CD4-positive, alpha-beta T cell treated with Interleukin-10 for 1 hour (primary cell): ENCODE measurements around the gene TMEM239.
"Not testable (repeated sequence)": the region's sequence is repeated elsewhere in the genome, so short reads cannot be mapped to it uniquely, and the experiment has no call there.

ENCODE experiments used
- DNase-seq: peaks from one replicate; pipeline ENCODE4 v3.0.0-alpha.2; 2020

TMEM239 gene

DNA sequence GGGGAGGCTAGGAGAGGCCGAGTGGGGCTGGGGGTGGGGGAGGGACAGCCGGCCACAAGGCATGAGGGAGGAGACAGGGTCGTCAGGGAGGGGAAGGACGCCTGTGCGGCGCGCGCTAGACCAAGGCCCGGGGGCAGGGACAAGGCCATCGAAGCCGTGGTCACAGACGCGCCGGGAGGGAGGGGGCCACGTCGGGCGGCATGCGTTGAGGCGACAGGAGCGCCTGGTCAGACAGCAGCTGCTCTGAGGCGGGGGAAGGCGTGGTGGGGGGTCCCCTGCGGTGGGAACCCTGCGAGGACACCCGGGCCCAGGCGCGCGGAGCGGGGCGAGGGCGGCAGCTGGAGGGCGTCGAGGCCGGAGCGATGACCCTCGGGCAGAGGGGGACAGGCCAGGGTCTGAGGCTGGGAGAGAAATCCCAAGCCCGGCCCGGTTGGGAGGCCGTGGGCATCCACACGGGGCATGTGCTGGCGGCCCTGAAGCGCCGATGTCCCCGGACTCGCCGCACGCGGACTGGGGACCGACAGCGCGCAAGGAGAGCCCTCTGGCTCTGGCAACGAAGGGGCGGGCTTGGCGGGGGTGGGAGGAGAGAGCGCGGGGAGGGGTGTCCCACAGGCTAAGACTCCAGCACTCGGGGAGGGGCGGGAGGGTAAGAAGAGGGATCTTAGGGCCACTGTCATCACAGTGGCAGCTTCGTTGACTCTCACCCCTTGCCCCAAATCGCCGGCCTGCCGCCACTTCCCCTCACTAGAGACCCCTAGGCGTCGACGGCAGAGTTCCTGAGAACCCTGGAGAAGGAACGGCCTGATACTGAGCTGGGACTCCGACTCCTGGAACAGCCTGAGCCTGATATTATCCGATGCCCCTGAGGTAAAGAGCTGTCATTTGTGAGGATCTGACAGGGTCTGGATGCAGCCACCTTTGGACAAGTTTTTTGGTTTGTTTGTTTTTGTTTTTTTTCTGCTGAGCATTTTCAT is 5.0 kb downstream of the TMEM239 start:
- no peak for DNase-seq

DNA sequence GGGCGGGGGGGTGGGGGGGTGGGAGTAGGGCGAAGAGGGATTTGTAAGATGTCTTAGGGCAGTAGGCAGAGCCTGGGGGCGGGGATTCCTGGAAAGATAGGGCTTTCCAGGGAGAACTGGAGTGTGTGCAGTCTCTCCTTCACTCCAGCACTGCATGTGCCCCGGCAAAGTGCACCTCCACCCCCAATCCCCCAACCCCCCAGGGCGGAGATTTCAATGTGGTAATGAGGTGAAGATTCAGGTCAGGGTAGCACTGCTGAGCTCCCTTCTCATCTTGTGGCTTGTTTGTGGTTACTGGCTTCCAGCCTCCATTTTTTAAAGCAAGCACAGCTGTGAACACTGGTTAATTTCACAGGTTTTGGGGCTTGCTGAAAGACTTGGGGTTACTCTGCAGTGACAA is 5.9 kb downstream of the TMEM239 start:
- DNase-seq: peak; percentile 64

DNA sequence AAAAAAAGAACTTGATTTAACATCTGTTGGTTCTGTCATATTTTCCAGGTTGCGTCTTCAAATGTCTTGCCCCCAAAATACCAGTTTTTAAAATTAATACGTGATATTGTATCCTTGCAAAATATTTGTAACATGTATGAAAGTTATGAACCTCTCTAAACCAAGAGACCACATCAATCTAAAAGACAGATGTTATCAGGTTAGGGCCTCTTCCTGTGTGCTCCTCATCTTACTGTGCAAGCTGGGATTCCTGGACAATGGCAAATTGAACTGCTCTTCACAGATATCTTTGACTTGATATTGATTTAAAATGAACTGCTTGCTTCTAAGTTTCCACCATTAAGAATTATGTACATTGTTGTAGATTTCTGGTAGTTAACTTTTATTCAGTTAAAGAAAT is 9.6 kb downstream of the TMEM239 start:
- DNase-seq: no peak

DNA sequence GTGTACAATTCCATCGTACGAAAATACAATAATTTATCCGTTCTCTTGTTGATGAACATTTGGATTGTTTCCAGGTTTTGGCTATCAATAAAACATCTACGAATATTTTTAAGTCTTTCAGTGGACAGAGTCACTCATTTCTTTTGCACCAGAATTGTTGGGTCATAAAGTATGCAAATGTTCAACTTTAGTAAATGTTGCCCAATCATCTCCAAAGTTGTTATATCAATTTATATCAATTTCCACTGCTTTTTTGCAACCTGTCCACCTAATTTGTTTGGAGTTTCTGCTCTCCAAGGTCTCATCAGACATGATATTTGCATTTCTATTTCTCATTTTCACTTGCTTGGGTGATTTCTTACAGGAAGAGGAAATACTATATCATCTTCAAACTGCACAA is 10.5 kb downstream of the TMEM239 start:
- no peak for DNase-seq

DNA sequence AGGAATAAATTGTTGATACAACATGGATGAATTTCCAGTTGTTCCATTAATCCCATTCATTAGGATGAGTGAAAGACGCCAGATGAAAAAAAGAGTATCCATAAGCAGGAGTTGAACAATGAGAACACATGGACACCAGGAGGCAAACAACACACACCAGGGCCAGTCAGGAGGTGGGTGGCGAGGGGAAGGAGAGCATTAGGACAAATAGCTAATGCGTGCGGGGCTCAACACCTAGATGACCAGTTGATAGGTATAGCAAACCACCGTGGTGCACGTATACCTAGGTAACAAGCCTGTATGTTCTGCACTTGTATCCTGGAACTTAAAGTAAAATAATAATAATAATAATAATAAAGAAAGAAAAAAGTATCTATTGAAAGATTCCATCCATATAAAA is 13.2 kb downstream of the TMEM239 start:
- DNase-seq: no peak

DNA sequence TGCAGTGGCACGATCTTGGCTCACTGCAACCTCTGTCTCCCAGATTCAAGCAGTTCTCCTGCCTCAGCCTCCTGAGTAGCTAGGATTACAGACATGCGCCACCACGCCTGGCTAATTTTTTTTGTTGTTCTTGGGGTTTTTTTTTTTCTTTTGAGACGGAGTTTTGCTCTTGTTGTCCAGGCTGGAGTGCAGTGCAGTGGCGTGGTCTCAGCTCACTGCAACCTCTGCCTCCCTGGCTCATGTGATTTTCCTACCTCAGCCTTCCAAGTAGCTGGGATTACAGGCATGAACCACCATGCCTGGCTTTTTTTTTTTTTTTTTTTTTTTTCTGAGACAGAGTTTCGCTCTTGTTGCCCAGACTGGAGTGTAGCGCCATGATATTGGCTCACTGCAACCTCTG is 15.0 kb downstream of the TMEM239 start:
- not testable (repeated sequence) for DNase-seq

DNA sequence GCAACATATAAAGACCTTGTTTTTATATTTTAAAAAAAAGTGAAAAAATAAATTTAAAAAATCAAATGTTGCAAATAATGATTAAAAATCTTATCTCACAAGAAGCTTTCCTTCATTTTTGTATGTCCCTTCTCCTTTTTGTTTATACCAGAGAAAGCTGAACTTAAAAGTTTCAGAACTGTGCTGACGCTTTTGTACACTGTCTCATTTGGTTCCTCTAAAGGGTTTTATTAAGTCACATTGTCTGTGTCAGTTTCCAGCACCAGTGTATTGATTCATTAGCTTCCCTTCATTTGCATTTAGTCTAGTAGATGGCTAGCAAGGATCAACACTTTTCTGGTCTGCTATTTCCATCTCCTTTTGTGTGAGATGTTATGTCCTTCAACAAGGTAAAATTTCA is 17.6 kb downstream of the TMEM239 start:
- DNase-seq: no peak

DNA sequence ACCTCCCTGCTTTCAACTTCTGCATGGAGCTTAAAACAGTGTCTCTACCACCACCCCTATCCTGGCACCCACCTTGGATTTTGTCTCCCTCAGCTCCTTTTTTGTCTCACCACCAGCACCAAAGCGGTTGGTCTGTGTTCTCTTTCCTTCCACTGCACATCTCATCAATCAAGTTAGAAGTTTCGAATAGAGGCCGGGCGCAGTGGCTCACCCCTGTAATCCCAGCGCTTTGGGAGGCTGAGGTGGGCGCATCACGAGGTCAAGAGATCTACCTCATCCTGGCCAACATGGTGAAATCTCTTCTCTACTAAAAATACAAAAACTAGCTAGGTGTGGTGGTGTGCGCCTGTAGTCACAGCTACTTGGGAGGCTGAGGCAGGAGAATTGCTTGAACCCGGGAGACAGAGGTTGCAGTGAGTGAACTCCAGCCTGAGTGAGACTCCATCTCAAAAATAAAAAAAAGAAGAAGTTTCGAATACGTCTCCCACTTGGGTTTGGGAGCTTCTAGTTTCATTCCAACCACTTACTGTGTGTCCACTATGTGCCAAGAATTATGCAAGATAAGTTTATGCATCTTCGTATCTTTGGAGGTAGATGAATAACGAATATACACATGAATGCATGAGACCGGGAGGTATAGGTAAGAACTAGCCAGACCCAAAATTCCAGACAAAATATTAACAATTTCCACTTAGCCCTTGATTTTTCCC is 18.4 kb downstream of the TMEM239 start:
- DNase-seq: no peak

DNA sequence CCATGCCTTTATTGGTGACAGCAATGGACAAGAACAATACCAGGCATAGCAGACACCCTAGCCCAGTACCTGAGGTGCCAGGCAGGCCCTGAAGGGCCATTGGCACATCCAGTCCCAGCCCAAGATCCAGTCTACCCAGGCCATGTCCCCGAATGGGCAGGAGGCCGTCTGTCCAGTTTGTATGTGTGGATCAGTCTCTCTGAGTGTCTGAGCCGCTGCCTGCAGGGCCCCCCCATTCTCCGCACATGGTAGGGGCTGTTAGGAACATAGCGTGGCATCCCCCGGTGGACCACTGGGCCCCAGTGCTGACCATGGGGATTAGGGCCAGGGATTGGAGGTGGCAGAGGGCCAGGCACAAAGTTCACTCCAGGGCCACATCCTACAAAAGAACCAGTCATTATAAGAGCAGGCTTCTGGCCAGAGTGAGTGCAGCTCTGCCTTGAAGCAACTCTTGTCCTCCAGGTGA is 19.2 kb downstream of the TMEM239 start:
- no peak for DNase-seq

DNA sequence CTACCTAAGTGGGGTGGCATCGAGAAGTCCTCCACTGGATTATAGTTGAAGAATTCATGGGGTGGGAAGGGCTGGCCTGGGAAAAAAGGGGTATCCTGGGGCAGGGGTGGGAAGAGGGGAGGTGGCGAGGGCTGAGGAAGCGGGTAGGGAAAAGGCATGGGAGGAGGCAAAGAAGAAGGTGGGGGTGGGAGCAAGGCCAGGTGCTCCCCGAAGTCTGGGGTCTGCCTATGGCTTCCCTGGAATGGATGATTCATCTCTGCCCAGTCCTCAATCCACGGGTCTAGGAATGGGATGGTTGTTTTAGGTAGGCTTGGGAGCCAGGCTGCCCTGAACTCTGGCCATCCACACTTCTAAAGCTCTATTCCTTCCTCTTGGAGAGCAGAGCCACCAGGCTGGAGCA is 19.9 kb downstream of the TMEM239 start:
- DNase-seq: no peak

DNA sequence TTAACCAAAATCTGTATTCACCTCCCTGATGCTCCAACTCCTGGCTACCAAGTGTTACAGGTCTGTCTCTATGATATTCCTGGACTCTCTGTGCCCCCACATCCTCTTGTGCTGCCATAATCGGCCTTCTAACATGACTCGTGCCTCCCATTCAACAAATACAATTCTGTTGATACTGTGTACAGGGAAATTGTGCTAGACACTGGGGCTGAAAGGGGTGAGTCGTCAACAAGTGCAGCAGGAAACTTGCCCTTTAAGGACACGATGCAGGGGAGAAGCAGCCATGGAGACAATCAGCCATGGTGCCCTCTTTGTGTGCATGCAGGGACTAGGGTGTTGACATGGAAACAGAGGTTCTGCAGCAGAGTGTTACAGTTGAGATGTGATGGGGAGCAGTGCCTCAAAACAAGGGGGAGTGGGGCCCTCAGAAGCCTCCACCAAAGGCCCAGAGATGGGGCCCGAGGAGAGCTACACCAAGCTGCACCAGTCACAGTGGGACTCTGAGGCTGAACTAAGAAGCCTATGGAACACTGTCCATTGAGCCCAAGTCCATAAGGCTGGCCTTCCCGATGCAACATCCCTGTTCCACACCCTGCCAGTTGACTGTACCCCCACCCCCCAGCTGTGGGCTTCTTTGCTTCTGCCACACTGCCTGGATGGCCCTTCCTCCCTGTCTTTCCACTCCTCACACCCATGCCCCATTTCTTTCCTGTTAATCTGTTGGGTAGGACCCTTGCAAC is 21.2 kb downstream of the TMEM239 start:
- no peak for DNase-seq

DNA sequence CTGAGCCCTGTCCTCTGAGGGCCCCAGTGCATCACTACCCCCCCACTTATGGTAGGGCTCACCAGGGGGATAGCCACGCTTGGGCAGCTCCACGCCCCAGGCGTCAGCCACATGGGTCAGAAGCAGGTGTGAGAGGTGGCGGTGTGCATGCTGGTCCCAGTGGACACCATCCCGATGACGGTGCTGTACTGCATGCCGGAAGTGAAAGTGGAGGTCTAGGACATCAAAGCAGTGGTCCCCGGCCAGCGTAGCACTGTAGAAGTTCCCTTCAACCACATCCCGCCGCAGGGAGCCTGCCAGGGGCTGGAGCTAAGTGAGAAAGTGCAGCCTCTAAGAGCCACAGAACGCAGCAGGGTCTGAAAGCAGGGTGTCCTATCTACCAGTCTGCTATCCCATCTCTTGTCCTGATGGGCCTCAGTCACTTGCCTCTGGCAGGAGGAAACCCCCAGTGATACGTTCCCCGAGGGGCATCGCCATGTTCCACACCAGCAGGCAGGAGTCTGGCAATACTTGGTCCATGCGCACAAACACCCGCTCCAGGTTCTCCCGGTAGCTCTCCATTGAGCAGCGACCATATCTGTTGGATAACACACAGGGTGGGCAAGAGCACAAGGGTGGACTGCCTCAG is 22.1 kb downstream of the TMEM239 start:
- no peak for DNase-seq

DNA sequence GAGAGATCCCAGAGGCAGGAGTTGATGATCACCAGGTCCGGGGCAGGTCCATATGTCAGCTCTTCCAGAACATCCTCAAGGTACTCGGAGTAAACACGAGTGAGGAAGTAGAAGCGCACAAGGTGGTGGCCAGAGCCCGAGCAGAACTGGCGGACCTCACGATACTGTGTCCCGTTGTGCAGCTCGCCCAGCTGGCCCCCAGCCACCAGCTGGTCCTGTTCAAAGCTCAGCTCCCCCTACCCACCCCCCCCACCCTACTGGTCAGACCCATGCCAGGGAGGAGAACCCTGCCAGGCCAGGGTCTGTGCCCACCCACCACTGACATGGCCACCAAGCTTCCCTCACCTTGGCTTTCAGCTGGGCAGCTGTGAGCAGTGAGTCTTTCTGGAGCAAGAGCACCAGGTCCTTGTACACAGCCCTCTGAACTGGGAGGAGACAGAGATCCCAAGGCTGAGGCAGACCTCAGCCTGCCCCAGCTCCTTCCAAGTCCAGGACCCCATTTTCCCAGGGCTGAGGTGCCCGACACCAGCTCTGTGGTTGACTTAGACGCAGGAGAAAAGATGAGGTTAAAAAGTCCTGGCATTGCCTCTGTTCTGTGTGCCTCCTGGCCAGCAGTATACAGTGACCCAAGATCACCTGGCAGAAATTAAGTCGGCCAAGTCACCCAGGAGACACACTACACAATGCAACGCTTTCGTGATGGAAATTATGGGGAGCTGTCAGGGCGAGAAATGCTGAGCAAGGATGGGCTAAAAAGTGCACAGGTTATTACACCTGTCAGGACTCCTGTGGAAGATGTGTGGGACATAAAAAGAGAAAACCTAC is 22.9 kb downstream of the TMEM239 start:
- no peak for DNase-seq

DNA sequence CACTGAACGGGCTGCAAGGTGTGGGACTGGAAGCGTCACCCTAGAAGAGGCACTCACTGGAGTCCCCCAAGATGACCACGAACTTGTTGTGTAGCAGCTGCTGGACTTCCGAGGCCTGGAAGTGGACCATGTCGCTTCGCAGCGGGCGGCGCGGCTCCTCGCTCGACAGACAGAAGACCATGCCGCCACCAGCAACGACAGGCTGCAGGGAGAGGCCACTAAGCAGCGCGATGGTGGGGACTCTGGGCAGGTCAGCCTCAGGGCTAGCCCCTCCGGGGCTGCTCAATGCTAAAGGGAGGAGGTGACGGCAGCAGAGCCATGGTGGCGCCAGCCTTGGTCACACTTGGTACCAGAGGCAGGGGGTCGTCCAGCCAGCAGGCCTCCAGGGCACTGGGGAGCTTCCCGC is 23.6 kb downstream of the TMEM239 start:
- DNase-seq: no peak

DNA sequence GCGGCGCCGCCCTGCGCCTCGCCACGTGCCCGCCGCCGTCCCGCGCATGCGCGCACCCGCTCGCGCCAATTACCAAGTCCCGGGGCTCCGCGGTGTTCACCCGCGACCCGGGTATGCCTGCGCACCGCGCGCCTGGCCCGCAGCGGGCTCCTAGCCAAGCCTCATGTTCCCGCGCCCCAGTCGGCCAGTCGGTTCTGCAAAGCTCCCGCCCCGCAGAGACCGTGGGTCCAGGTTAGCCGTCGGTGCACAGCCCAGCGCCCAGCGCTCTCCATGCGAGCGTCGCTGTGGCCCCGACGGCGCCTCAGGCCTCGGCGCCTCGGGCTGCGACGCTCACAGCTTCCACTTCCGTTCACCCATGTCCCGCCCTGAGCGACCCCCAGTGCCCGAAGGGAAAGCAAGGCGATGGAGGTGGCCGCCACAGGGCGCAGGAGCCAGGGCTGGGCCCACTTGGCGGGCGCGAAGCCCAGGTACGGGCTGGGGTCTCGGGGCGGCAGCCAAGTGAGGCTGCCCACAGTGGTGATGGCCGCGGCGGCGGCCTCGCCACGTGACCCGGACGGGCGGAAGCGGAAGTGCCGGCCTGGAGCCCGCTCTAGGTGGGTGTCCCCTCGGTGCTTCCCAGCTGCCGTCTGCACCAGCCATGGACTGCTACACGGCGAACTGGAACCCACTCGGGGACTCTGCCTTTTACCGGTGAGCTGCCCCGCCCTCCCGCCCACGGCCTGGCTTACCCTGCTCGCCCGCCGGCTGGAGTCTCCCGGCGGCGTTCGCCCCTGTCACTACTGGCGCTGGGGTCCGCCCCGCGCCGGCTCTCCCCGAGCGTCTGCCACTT is 24.2 kb downstream of the TMEM239 start, which contains the start of the genes PCED1A and VPS16:
Gene PCED1A, minus strand, starts transcription at position 518 of the 829 bp plus-strand sequence. CDS start 743 bp downstream, outside the sequence.
Gene VPS16, plus strand, starts transcription at position 608 of the 829 bp plus-strand sequence. Its CDS starts 30 bp downstream, at position 638.
- peak; percentile 89 for DNase-seq

DNA sequence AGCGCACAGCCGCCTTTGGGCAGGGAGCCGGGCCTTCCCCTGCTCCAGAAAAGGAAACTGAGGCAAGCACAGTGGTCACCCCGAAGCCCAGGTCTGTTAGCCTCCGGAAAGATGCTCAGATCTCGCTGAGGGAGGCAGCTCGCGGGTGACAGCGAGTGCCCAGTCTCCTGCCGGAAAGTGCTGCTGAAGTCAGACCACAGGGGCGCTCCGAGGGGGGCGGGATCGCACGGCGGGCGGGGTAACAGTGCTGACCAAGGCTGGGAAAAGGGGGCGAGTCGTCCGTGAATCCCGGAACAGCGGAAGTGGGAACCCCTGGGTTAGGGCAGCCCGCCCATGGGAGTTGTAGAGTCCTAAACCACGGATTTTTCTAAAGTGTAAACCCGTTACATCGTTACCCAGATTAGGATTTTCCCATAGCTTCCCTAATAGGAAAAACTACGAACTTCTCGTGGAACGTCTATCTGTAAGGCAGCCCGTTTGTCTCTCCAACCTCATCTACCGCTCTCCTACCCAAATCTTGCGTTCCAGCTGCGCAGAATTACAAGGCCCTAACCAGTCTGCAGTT is 24.9 kb downstream of the TMEM239 start:
- peak; percentile 34 for DNase-seq

DNA sequence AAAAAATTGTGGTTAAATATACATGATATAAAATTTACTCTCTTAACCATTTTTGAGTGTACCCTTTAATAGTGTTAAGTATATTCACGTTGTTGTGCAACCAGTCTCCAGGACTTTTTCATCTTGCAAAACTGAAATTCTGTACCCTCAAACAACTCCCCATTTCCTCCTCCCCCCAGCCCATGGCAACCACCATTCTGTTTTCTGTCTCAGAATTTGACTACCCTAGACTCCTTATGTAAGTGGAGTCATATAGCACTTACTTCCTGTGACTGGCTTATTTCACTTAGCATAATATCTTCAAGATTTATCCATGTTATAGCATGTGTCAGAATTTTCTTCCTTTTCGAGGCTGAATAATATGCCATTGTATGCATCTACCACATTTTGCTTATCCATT is 29.4 kb downstream of the TMEM239 start:
- DNase-seq: no peak

DNA sequence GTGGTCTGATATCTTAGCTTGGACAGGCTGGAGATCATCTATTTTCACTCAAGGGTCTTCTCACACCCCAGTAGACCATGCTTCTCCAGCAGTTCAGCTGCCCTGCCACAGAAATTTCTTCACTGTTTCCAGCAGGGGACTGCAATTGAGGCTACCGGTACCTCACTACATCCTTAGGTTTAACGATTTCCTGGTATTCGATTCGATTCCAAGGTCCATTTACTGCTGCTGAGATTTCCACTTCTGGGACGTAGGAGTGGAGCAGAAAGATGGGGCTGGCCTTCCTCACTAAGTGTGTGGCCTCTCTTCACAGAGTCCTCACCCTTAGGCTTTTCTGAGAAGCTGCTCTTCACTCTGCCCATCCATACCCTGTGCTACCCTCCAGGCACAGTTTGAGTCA is 30.5 kb downstream of the TMEM239 start:
- no peak for DNase-seq

DNA sequence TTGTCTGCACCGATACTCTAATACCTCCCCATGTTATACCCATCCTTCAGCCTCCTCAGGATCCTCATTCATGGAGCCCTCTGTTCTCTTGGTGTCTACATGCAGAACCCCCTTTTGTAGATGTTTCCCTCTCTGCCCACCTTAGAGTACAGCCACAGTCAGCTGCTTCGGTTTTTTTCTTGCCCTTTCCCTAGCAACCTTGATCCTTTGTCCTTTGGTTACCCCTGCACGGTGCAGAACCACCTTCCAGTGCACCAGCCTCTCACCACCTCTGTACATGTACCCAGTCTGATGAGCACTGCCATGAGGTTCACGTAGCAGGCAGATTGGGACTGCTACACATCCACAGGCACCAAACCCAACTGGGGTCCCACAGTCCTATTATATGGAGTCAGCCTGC is 31.6 kb downstream of the TMEM239 start:
- no peak for DNase-seq

DNA sequence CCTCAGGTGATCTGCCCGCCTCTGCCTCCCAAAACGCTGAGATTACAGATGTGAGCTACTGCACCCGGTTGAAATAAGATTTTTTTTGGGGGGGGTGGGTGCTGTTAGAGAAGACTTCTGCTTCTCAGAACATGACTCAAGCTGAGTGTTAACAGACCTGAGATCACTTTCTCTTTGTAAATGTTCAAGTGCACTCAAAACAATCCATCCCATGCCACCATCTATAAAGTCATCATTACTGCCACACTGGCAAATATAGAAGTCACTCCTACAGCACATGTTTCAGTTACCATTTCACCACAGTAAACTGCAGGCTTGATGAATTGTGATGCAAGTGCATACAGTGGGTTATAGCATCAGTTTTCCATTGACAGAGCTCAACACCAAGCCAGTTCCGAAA is 33.4 kb downstream of the TMEM239 start:
- DNase-seq: no peak
